ENCODE data around the gene AUTS2.

The AUTS2 gene

GRCh38 chr7:70142247-70142932 is 544.1 kb downstream of the AUTS2 start:
- Histone ChIP-seq H3K27ac (replicated peaks) (no peak overlapping the region), H3K4me3 (replicated peaks; ENCODE audit: insufficient read depth, low read length) (no peak overlapping the region), H3K27me3 (ENCODE audit: insufficient read depth, poor library complexity, severe bottlenecking) (no peaks in the 10 kb centered on the region)
- TF ChIP-seq POLR2AphosphoS5 (IDR thresholded peaks at IDR 0.05; ENCODE audit: low read depth) (no peak), SPI1 (IDR thresholded peaks at IDR 0.05; ENCODE audit: borderline replicate concordance, low read depth) (no peak), REST (IDR thresholded peaks at IDR 0.05; ENCODE audit: insufficient replicate concordance, low read depth) (no peak), CTCF (IDR thresholded peaks at IDR 0.05; ENCODE audit: insufficient read depth, low read length) (no peak)
- DNase-seq (ENCODE audit: low read depth in 1 of 2, low spot score in 1 of 2), result no peak

- no peak for DNase-seq (ENCODE audit: low read depth in 1 of 2, low spot score in 1 of 2)
- TF ChIP-seq SPI1 (IDR thresholded peaks at IDR 0.05; ENCODE audit: borderline replicate concordance, low read depth) (no peak), GABPA (IDR thresholded peaks at IDR 0.05; ENCODE audit: low read depth) (no peak), POLR2AphosphoS5 (IDR thresholded peaks at IDR 0.05; ENCODE audit: low read depth) (no peak), CTCF (IDR thresholded peaks at IDR 0.05; ENCODE audit: insufficient read depth, low read length) (no peak), REST (IDR thresholded peaks at IDR 0.05; ENCODE audit: insufficient replicate concordance, low read depth) (no peak)
- no peak overlapping the region for H3K4me3 ChIP-seq (replicated peaks; ENCODE audit: insufficient read depth, low read length)
- H3K27me3 ChIP-seq (ENCODE audit: insufficient read depth, poor library complexity, severe bottlenecking), result no peaks in the 10 kb centered on the region
- no peak overlapping the region for H3K27ac ChIP-seq (replicated peaks)
These were observed 545.1 kb downstream of the AUTS2 start for GRCh38 chr7:70143075-70144044.

GRCh38 chr7:70148997-70149396 is 550.7 kb downstream of the AUTS2 start:
- Histone ChIP-seq H3K27ac (replicated peaks) (no peak overlapping the region), H3K27me3 (ENCODE audit: insufficient read depth, poor library complexity, severe bottlenecking) (no peaks in the 10 kb centered on the region), H3K4me3 (replicated peaks; ENCODE audit: insufficient read depth, low read length) (no peak overlapping the region)
- TF ChIP-seq POLR2AphosphoS5 (IDR thresholded peaks at IDR 0.05; ENCODE audit: low read depth) (no peak), GABPA (IDR thresholded peaks at IDR 0.05; ENCODE audit: low read depth) (no peak), REST (IDR thresholded peaks at IDR 0.05; ENCODE audit: insufficient replicate concordance, low read depth) (no peak), SPI1 (IDR thresholded peaks at IDR 0.05; ENCODE audit: borderline replicate concordance, low read depth) (no peak), CTCF (IDR thresholded peaks at IDR 0.05; ENCODE audit: insufficient read depth, low read length) (no peak)
- no peak for DNase-seq (ENCODE audit: low read depth in 1 of 2, low spot score in 1 of 2)

Measured in HL-60 (cell line).